K562 (cell line): Measurements from ENCODE around the gene ARMC12. TPM values are rescaled to one million over a fixed set of nuclear protein-coding genes. Genes with fewer than 3 reads are reported as not detected.

Source experiments
- ARID4B ChIP-seq: sonication (generic); formaldehyde crosslinking; IDR thresholded peaks from 2 replicates; pipeline ENCODE4 v1.8.0; 2022; ENCODE audit warnings: mild to moderate bottlenecking, missing genetic modification reagents
- BRD4 ChIP-seq: fragments of 200-600 bp; sonication (generic); IDR thresholded peaks from 2 replicates; pipeline ENCODE4 v1.6.1; 2017; ENCODE audit warnings: inconsistent platforms
- CBFA2T2 ChIP-seq: fragments of 450-650 bp; conservative IDR thresholded peaks from 2 replicates; pipeline ENCODE4 v1.6.1; 2017; ENCODE audit warnings: mild to moderate bottlenecking
- CHD4 ChIP-seq: fragments of 200-600 bp; sonication (generic); IDR thresholded peaks from 3 replicates; pipeline ENCODE4 v1.6.1; 2012; ENCODE audit warnings: low read depth, mild to moderate bottlenecking, mixed read lengths, low read length, inconsistent platforms; ENCODE audit not compliant: insufficient read depth, insufficient replicate concordance, poor library complexity, severe bottlenecking
- CREM ChIP-seq: IDR thresholded peaks from 2 replicates; pipeline ENCODE4 v1.6.1; 2014; ENCODE audit warnings: antibody characterized with exemption, low read depth
- FOXJ2 ChIP-seq: fragments of 200-800 bp; sonication (Bioruptor generic); IDR thresholded peaks from 2 replicates; pipeline ENCODE4 v1.6.1; 2016; ENCODE audit warnings: missing genetic modification characterization, missing compliant biosample characterization
- GATAD2A ChIP-seq: fragments of 450-650 bp; IDR thresholded peaks from 2 replicates; pipeline ENCODE4 v1.6.1; 2017
- GATAD2B ChIP-seq: fragments of 450-650 bp; IDR thresholded peaks from 2 replicates; pipeline ENCODE4 v1.6.1; 2017; ENCODE audit warnings: mild to moderate bottlenecking, borderline replicate concordance
- HDAC8 ChIP-seq: fragments of 450-650 bp; IDR thresholded peaks from 2 replicates; pipeline ENCODE4 v1.6.1; 2016; ENCODE audit warnings: mild to moderate bottlenecking, missing genetic modification characterization, moderate library complexity, missing compliant biosample characterization
- HMGXB4 ChIP-seq: sonication (generic); formaldehyde crosslinking; IDR thresholded peaks from 2 replicates; pipeline ENCODE4 v1.8.1; 2023; ENCODE audit warnings: mild to moderate bottlenecking, missing genetic modification reagents
- NCOA6 ChIP-seq: fragments of 450-650 bp; IDR thresholded peaks from 2 replicates; pipeline ENCODE4 v1.6.1; 2017; ENCODE audit warnings: mild to moderate bottlenecking
- NFRKB ChIP-seq: fragments of 450-650 bp; IDR thresholded peaks from 2 replicates; pipeline ENCODE4 v1.6.1; 2016; ENCODE audit warnings: low read depth
- NKRF ChIP-seq: fragments of 450-650 bp; IDR thresholded peaks from 2 replicates; pipeline ENCODE4 v1.6.1; 2016; ENCODE audit warnings: borderline replicate concordance
- POLR2AphosphoS5 ChIP-seq: IDR thresholded peaks from 2 replicates; pipeline ENCODE4 v1.6.1; 2011; ENCODE audit warnings: mild to moderate bottlenecking, low read depth, low read length, moderate library complexity; ENCODE audit not compliant: control insufficient read depth, insufficient read depth
- RAD21 ChIP-seq, 2 experiments: fragments of 250-450 bp in 1 of 2; fragments of 450-650 bp in 1 of 2; sonication (Bioruptor Pico) in 1 of 2; formaldehyde crosslinking in 1 of 2; IDR thresholded peaks in 1 of 2; conservative IDR thresholded peaks in 1 of 2; 2 replicates each; pipeline versions ENCODE4 v1.4.0 to v1.8.0; 2020 to 2022; ENCODE audit warnings: mild to moderate bottlenecking in 2 of 2, moderate library complexity in 1 of 2
- SMAD4 ChIP-seq: fragments of 250-450 bp; sonication (Bioruptor Pico); conservative IDR thresholded peaks from 2 replicates; pipeline ENCODE4 v1.8.0; 2021; ENCODE audit warnings: inconsistent platforms, mild to moderate bottlenecking, moderate library complexity
- TGIF2 ChIP-seq: sonication (generic); formaldehyde crosslinking; IDR thresholded peaks from 2 replicates; pipeline ENCODE4 v1.8.1; 2022; ENCODE audit warnings: mild to moderate bottlenecking, missing genetic modification reagents, moderate library complexity
- TRIM24 ChIP-seq, 2 experiments: fragments of 450-650 bp; IDR thresholded peaks; 2 replicates each; pipeline ENCODE4 v1.6.1; 2016
- YBX1 ChIP-seq: fragments of 450-650 bp; IDR thresholded peaks from 2 replicates; pipeline ENCODE4 v1.7.1; 2016; ENCODE audit warnings: mild to moderate bottlenecking
- ZC3H11A ChIP-seq: IDR thresholded peaks from 2 replicates; pipeline ENCODE4 v1.6.1; 2012; ENCODE audit warnings: low read depth, low read length, improper control_type of control experiment
- polyA plus RNA-seq, 8 experiments: library from polyadenylated mRNA; depleted of rRNA in 4 of 8; stranded (reverse) in 5 of 8; unstranded in 3 of 8; fragments of >200 nt; fragmentation: Nextera tagmentation in 2 of 8; fragmentation: Illumina TruSeq in 1 of 8; extraction: Ambion mirVana in 2 of 8; extraction: Trizol in 1 of 8; gene quantifications; 2 replicates each; pipeline versions ENCODE4 v1.2.1 to v1.2.3, GENCODE V29; 2011 to 2014; ENCODE audit warnings: inconsistent platforms in 1 of 8, missing spikeins in 1 of 8
- total RNA-seq, 7 experiments: library from RNA; depleted of rRNA in 6 of 7; stranded (reverse); fragments of >200 nt in 6 of 7; fragmentation: Illumina TruSeq in 2 of 7; extraction: Trizol in 2 of 7; gene quantifications; 2 replicates each; pipeline versions ENCODE4 v1.2.1 to v1.2.3, GENCODE V29; 2011 to 2021; ENCODE audit warnings: low replicate concordance in 1 of 7

The ARMC12 gene
- total and polyA plus RNA-seq, 9 of the 15 experiments (the other 6 are each of a cell fraction or from before 2014, with no cell fraction given), result 0.09 to 0.58 (median 0.31) TPM; not detected in 3

- peak; percentile 84 for TF ChIP-seq ARID4B (CRISPR knock-in tag)
- peak; percentile 69 for TF ChIP-seq CREM
- 0 out of 2 replicates have a peak, but pooled peaks have one; percentile 49 for TF ChIP-seq HDAC8
- TF ChIP-seq SMAD4 (CRISPR knock-in tag), result peak; percentile 96
- 0 out of 2 replicates have a peak, but pooled peaks have one; percentile 60 for TF ChIP-seq GATAD2B
- TF ChIP-seq NCOA6, result no peak; the same call in 1 of the 2 replicates
- 0 out of 2 replicates have a peak, but pooled peaks have one; percentile 21 for TF ChIP-seq ZC3H11A
- peak; percentile 55 for TF ChIP-seq CHD4
- TF ChIP-seq YBX1, result no peak
- peak; percentile 77 for TF ChIP-seq GATAD2A
- TF ChIP-seq HMGXB4 (CRISPR knock-in tag), result no peak
- TF ChIP-seq NFRKB, result peak; percentile 82; the same call in 1 of the 2 replicates
- TF ChIP-seq TGIF2, result peak; percentile 94
- TF ChIP-seq RAD21 (CRISPR knock-in tag; conservative IDR thresholded peaks at IDR 0.05 in 1 of 2, IDR thresholded peaks at IDR 0.05 in 1 of 2), result peak; percentile 12 to 30; a peak in 1 of 4 replicates
- peak; percentile 69 to 79 for TF ChIP-seq TRIM24 (IDR thresholded peaks at IDR 0.05)
- peak; percentile 19; the same call in 1 of the 2 replicates for TF ChIP-seq CBFA2T2
- peak; percentile 45; the same call in 1 of the 2 replicates for TF ChIP-seq BRD4
- no peak for TF ChIP-seq FOXJ2 (tag)
- TF ChIP-seq NKRF, result peak; percentile 87
- peak; percentile 60; the same call in 1 of the 2 replicates for TF ChIP-seq POLR2AphosphoS5
Measured at GRCh38 chr6:35731736-35732532, 4.9 kb upstream of the ARMC12 start (continued).
